Measurements from ENCODE around the gene PADI2.

PADI2 gene

GRCh38 chr1:17120962-17121837 lies 1.9 kb upstream of the PADI2 start:
- Histone ChIP-seq H3K4me1 (ENCODE audit: control insufficient read depth, low read length) (peaks cover 26% of the 10 kb centered on the region), H3F3A (ENCODE audit: control insufficient read depth, insufficient read depth) (no peaks in the 10 kb centered on the region), H3K27me3 (ENCODE audit: control insufficient read depth, low read length) (peaks cover 51% of the 10 kb centered on the region), H3K36me3 (ENCODE audit: control insufficient read depth, low read length) (no peaks in the 10 kb centered on the region), H4K20me1 (ENCODE audit: control insufficient read depth, insufficient read depth, low read depth, low read length) (no peaks in the 10 kb centered on the region), H3K27ac (ENCODE audit: low read depth, low read length) (no peak overlapping the region), H3K79me2 (ENCODE audit: control insufficient read depth, low read length) (no peaks in the 10 kb centered on the region), H3K4me2 (ENCODE audit: low read length) (no peak overlapping the region), H3K4me3 (ENCODE audit: low read length) (no peak overlapping the region), H3K9me3 (ENCODE audit: control insufficient read depth, insufficient read depth, low read length) (no peaks in the 10 kb centered on the region), H3K9me2 (replicated peaks; ENCODE audit: control insufficient read depth, low read length) (no peaks in the 10 kb centered on the region)
- no peak for TF ChIP-seq CTCF (IDR thresholded peaks at IDR 0.05; ENCODE audit: low read depth, low read length, poor library complexity, severe bottlenecking)
- TF ChIP-seq EZH2phosphoT487 (IDR thresholded peaks at IDR 0.05; ENCODE audit: borderline replicate concordance, low read length) = no peak

- no peaks in the 10 kb centered on the region for H3K36me3 ChIP-seq (ENCODE audit: control insufficient read depth, low read length)
- H3K27me3 ChIP-seq (ENCODE audit: control insufficient read depth, low read length) = peaks cover 51% of the 10 kb centered on the region
- no peak overlapping the region for H3K4me3 ChIP-seq (ENCODE audit: low read length)
- H3K4me1 ChIP-seq (ENCODE audit: control insufficient read depth, low read length) = peaks cover 26% of the 10 kb centered on the region
- H3K4me2 ChIP-seq (ENCODE audit: low read length) = no peak overlapping the region
- no peaks in the 10 kb centered on the region for H3K9me2 ChIP-seq (replicated peaks; ENCODE audit: control insufficient read depth, low read length)
- H3K27ac ChIP-seq (ENCODE audit: low read depth, low read length) = no peak overlapping the region
- no peaks in the 10 kb centered on the region for H3K79me2 ChIP-seq (ENCODE audit: control insufficient read depth, low read length)
- TF ChIP-seq CTCF (IDR thresholded peaks at IDR 0.05; ENCODE audit: low read depth, low read length, poor library complexity, severe bottlenecking) (no peak), EZH2phosphoT487 (IDR thresholded peaks at IDR 0.05; ENCODE audit: borderline replicate concordance, low read length) (no peak)
- H3K9me3 ChIP-seq (ENCODE audit: control insufficient read depth, insufficient read depth, low read length) = no peaks in the 10 kb centered on the region
- H4K20me1 ChIP-seq (ENCODE audit: control insufficient read depth, insufficient read depth, low read depth, low read length) = no peaks in the 10 kb centered on the region
- H3F3A ChIP-seq (ENCODE audit: control insufficient read depth, insufficient read depth) = no peaks in the 10 kb centered on the region
These were observed 1.2 kb upstream of the PADI2 start for GRCh38 chr1:17120481-17120877.

- Histone ChIP-seq H3K4me1 (ENCODE audit: control insufficient read depth, low read length) (peaks cover 26% of the 10 kb centered on the region), H3K9me2 (replicated peaks; ENCODE audit: control insufficient read depth, low read length) (no peaks in the 10 kb centered on the region), H3K27me3 (ENCODE audit: control insufficient read depth, low read length) (peaks cover 51% of the 10 kb centered on the region), H3K4me3 (ENCODE audit: low read length) (peak overlapping the region; percentile 35), H4K20me1 (ENCODE audit: control insufficient read depth, insufficient read depth, low read depth, low read length) (no peaks in the 10 kb centered on the region), H3K4me2 (ENCODE audit: low read length) (peak overlapping the region; percentile 54), H3K36me3 (ENCODE audit: control insufficient read depth, low read length) (no peaks in the 10 kb centered on the region), H3K9me3 (ENCODE audit: control insufficient read depth, insufficient read depth, low read length) (no peaks in the 10 kb centered on the region), H3K79me2 (ENCODE audit: control insufficient read depth, low read length) (no peaks in the 10 kb centered on the region), H3K27ac (ENCODE audit: low read depth, low read length) (no peak overlapping the region), H3F3A (ENCODE audit: control insufficient read depth, insufficient read depth) (no peaks in the 10 kb centered on the region)
- no peak for TF ChIP-seq CTCF (IDR thresholded peaks at IDR 0.05; ENCODE audit: low read depth, low read length, poor library complexity, severe bottlenecking)
- TF ChIP-seq EZH2phosphoT487 (IDR thresholded peaks at IDR 0.05; ENCODE audit: borderline replicate concordance, low read length) = no peak
These were observed 676 bp upstream of the PADI2 start for GRCh38 chr1:17119773-17120480.
